Glomerular endothelial cell (primary cell): ENCODE results near the gene PRICKLE1. TPM values are rescaled to one million over a fixed set of nuclear protein-coding genes. Genes with fewer than 3 reads are reported as not detected.

Experiments
- DNase-seq: peaks from one replicate; pipeline ENCODE4 v3.0.0-alpha.2; 2011; ENCODE audit warnings: low read depth, low spot score; ENCODE audit errors: extremely low read depth
- total RNA-seq: library from RNA; depleted of rRNA; stranded (reverse); fragments of >200 nt; gene quantifications from 2 replicates; pipeline ENCODE4 v1.2.3, GENCODE V29; 2015

The PRICKLE1 gene
- total RNA-seq, 1 donor from 2014 or later: 7.1 TPM

DNA sequence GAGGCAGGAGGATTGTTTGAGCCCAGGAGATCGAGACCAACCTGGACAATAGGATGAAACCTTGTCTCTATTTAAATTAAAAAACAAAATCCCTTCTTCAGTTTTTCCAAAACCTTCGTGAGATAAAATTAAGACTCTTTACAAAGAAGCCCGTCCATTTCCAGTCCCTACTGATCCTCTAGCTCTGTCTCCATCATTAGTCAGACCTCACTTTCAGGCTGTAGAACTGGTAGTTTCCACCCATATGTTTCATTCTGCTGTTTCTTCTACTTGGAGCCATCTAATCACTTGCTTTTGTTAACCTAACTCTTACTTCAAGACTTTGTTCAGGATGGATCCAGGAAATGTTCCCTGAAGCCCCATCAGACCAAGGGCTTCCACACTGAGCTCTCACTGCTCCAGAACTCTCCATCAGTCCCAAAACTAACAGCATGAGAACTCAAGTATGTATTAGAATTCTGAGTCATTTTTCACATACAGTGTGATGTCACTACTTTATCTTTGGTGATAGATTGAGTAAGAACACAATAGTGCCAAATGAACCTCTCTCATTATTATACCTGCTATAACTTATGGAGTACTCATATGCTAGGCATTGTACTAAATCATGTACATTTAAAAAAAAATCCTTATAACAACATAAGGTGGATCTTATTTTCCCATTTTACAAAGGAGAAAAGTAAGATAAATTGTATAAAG lies 90.8 kb downstream of the PRICKLE1 start:
- no peak for DNase-seq

DNA sequence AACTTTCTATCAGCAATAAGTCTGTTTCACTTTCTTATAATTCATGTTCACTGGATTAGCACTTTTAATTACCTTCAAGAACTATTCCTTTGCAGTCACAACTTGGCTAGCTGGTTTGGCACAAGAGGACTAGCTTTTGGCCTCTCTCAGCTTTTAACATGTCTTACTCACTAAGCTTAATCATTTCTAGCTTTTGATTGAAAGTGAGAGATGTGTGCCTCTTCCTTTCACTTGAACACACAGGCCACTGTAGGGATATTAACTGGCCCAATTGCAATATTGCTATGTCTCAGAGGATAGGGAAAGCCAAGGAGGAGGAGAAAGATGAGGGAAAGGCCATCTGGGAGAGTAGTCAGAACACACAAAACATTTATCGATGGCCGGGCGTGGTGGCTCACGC lies 92.7 kb downstream of the PRICKLE1 start:
- DNase-seq: no peak

DNA sequence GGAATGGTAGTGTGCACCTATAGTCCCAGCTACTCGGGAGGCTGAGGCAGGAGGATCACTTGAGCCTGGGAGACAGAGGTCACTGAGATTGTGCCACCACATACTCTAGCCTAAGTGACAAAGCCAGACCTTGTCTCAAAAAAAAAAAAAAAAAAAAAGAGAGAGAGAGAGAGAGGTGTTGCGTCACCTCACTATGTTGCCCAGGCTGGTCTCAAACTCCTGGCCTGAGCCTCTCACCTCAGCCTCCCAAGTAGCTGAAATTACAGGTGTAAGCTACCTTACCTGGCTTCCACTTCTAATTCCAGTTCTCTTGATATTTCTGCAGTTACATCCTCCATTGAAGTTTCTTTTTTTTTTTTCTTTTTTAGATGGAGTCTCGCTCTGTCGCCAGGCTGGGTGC lies 94.3 kb downstream of the PRICKLE1 start:
- DNase-seq: no peak

DNA sequence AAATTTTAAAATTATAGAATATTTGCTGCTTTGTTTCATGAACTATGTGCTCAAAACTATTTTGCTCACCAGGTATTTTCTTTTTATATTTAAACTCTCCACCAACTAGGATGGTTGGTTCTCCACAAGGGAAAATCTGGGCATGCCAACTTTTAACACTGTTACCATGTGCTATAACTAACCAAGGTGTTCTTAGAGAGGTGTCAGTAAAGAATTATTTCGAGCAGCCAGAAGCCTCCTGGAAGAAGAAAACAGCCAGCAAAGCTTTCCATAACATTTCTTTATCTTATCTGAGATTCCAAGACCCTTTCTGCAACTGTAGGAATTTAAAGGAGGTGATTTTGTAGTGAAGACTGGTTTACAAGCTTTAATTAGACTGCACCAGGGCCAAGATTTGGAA lies 97.3 kb downstream of the PRICKLE1 start:
- DNase-seq: no peak

DNA sequence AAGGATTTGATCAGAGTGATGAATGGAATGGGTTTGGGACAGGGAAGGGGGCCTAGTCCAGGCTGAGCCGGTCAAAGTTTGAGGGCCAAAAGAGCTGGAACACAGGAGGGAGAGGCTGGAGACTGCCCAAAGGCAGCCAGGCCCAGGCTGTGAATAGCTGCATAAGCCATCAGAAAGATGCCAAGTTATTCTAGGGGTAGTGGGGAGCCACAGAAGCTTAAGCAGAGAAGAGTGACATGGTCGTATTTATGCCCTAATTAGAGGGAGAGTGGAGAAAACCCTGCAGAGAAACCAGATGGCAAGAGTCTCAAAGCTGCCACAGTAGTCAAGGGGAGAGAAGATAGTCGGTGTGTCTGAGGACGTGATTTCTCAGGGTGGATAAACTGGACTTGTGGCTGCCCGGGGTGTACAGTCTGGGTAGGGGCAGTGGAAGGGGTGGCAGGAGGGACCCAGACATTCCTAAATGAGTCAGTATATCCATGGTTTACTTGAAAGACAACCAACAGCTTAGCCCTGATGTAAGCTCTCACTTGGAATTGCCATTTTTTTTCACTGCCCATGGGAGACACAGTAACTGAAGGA lies 99.2 kb downstream of the PRICKLE1 start:
- DNase-seq: no peak

DNA sequence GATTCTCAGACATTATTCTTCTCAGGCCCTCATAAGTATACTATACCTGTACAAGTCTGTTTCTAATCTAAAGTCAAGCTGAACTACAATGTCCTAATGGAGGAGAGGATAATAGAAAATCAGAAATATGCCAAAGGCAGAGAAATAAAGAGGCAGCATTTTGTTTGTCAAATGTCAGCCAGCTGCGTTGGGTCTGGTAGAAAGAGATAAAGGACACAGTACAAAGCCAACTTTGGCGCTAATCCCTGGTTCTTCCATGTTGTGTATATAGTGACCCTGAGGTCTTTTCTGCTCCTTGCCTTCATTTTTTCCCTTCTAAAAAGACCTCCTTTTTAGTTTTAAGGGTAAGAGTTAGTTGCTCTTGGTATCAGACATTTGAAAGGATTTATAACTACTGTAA lies 103.1 kb downstream of the PRICKLE1 start:
- no peak for DNase-seq

DNA sequence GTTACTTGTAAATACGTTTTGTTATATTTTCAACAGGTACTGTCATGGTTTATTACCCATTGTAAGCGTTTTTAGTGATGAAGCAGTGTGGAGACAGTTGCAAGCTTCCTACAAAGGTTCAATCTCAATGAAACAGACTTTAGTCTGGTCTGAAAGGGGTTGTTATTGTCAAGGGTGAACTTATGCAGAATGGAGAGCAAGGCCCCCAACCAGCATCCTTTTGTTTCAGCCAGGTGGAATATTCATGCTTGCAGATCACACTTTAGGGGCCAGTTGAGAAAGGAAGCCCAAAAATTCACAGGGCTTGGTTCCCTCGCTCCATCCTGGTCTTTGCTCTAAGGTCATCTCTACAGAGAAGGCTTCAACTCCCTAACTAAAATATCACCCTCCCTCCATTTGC lies 103.7 kb downstream of the PRICKLE1 start:
- DNase-seq: no peak

DNA sequence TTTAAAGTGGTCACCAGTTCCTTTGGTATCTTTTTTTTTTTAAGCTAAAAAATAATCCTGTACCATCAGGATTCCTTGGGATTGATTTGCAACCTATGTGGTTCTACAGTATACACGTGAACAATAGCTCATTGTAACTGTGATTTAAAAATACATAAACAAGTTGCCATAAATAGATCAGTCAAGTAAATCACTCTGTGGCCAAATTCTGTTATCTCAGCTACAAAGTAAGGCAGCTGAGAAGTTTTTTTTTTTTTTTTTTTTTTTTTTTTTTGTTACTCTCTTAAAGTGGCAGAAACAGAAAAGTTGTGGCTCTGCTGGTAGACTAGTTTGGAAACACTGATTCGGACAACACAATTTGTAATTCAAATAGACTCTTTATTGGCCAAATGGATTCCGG lies 104.5 kb downstream of the PRICKLE1 start:
- no peak for DNase-seq

DNA sequence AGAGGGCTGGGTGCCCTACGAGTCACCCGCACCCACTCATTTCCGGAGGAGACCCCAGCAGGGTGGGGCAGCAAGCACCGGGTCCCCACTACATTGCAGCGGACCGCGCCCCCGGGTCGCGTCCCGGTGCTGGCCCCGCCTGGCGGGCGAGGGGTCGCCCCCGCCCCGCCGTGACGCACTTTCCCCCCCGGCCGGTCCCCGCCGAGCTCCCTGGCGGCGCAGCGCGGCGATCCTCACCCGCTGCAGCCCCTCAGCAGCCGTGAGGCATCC lies 106.1 kb downstream of the PRICKLE1 start:
- no peak for DNase-seq

DNA sequence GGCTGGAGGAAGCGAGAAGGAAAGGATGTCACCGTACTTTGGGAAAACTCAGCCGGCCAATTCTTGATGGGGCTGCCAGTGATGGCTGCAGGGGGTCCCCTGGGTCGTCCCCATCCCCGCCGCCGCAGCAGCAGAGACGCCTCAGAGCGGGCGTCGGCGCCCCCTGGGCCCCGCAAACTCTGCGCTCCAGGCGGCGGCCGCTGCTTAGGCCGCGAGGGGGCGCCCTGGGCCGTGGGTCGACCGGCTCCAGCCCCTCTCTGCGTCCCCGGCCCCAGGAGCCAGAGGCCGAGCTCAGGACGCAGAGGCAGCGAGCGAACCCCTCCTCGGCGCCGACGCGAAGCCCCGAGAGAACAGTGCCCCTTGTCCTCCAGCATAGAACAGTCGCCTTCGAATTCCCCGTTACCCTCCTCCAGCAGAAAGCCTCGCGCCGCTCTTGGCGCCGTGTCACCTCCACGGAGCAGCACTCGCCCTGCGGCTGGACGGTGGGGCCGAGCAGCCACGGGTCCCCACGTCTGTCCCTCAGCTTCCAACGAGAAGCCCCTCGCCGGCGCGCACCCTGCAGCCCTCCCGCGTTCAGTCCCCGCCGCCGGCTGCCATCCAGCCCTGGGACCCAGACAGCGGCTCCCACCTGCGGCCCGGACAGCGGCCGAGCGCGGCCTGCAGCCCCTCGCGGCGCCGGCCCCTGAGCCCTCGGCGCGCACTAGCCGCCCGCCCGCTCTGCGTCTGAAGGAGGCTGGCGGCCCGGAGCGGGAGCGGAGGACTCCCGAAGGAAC lies 106.6 kb downstream of the PRICKLE1 start:
- no peak for DNase-seq

DNA sequence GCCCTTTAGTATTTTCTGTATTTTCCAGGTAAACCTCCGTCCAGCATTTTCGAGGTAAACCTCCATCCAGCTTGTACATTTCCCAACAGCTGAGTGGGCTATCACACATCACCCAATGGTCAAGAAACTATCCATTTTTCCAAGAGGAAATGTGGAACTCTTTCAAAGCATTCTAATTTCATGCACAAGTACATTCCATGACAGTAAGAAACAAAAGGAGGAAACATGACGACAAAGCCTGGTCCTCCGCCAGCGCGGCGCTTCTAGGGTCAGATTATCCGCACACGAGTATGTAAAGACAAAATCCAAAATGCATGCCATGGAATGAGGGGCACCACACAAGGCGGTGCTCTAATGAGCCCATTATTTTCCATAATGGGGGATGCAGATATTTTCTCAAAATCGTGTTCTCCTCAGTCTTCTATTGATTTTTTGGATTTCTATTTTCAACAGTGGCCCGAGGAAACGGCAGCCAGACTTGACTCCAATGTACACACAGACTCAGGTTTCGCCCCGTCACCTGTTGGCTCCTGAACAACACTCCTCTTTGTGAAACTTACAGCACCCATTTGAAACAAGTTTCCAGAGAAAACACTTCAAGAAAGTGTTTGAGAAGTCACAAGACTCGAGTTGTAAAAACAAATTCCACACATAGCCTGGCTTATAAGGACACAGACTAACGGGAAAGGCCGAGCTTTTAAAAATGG lies 107.4 kb downstream of the PRICKLE1 start:
- peak; percentile 74 for DNase-seq

DNA sequence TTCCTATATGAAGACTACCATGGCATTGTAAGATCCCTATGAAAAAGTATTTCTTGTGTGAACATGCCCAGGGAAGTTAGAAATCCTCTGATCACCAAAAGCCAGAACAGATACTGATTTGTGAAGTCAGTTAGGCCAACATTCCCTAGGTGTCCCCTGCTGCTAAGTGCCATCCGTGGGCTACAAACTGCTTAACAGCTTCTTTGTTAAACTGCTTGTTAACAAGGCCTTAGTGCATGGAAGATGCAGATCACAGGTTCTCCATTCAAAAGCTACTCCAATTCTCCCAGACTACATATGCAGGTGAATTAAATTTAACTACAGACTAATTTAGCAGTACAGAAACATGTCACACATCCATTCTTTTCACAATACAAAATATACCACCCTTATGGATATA lies 108.2 kb downstream of the PRICKLE1 start:
- no peak for DNase-seq

DNA sequence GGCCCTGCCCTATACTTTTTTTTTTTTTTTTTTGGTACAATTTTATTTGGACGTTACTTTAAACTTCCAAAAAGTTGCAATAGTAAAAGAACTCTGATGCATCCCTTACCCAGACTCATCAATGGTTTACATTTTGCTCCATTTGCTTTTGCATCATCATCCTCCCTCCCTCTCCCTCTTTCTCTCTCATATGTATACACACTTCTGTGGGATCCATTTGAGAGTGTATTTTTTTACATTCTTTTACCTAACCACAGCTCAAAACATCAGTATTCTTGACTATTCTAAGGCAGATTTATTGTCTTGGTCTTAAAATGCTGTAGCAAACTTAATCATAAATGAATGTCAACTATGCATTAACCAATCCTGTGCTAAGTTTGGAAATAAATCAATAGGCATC lies 111.6 kb downstream of the PRICKLE1 start:
- no peak for DNase-seq

DNA sequence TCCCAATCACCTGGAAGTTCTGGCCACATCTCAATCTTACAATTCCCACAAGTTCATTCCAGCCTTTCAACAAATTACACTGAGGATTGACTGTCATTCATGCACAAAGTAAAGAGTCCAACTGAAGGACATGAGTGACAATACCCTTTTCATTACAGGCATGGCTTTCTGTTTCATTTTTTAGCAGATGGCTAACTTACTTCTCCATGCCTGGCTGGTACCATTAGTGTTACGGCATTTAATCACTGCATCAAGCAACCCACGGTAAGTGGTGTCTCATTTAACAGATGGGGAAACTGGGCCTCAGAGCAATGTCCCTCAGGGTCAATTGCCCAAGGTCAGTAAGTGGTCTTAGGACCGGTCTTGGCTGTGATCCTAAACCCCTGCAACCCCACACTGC lies 114.4 kb downstream of the PRICKLE1 start:
- no peak for DNase-seq

DNA sequence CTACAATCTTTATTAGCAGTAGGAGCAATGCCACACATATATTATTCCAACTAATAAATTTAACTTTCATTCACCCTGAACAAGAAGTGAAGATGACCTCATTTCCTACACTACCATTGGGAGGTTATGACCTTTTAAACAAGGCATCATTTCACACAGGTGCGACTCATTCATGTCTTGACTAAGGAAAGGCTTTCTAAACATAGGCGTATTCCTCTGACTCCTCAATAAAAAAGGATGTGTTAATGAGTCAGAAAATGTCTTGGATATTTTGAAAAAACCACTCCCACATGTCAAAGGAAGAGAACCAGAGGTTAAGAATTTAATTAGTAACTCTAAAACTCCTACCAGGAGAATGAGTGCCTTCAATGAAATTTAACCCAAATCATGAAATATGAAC lies 115.2 kb downstream of the PRICKLE1 start:
- DNase-seq: no peak

DNA sequence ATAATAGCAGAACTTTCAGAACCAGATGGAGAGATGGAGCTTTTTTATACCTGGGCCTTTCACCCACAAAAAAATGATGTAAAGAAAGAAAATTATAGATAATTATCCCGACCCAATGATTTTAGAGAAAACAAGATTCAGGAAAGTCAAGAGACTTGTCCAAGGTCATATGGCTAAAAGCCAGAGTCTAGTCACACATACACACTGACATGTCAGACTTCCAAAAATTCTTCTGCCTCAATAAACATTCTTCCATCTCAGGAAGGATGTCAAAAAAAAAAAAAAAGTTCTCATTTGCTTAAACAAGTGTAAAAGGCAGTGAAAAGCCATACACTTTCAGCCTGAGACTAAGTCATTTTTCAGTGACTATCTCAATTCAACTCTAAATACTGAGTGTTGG lies 116.0 kb downstream of the PRICKLE1 start:
- no peak for DNase-seq

DNA sequence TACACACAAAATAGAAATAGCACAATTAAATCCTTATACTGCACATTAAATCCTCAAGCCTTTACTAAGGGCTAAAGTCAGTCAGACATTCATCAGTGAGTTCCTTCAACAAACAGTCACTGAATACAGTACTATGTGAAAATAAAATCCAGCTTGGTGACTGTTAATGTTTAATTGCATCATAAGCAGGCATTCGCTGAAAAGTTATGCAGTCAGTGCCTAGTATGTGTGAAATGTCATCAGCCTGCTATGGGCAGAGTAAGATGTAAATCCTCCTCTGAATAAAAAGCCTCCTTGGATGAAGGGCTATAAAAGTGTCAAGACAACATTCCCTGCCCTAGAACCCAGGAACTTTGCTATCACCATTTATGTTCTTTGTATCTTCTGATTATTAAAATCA lies 116.4 kb downstream of the PRICKLE1 start:
- DNase-seq: no peak

DNA sequence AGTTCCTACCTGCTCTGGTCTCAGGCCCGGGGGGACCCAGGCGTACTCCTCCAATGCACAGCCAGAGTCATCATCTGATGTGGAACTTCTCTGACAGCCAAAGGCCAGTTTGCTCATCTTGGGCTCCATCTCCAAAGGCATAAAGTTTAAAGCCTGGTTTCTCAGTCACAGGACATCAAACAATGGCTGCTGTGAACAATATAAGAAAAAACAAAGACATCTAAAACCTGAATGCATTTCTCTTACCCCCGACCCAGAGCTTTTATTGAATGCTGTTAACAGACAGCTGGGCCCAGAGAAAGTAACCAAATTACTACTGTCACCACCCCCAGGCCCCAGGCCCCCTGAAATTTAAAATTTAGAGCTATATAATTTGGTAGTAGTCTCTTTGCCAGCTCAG lies 117.2 kb downstream of the PRICKLE1 start:
- no peak for DNase-seq

DNA sequence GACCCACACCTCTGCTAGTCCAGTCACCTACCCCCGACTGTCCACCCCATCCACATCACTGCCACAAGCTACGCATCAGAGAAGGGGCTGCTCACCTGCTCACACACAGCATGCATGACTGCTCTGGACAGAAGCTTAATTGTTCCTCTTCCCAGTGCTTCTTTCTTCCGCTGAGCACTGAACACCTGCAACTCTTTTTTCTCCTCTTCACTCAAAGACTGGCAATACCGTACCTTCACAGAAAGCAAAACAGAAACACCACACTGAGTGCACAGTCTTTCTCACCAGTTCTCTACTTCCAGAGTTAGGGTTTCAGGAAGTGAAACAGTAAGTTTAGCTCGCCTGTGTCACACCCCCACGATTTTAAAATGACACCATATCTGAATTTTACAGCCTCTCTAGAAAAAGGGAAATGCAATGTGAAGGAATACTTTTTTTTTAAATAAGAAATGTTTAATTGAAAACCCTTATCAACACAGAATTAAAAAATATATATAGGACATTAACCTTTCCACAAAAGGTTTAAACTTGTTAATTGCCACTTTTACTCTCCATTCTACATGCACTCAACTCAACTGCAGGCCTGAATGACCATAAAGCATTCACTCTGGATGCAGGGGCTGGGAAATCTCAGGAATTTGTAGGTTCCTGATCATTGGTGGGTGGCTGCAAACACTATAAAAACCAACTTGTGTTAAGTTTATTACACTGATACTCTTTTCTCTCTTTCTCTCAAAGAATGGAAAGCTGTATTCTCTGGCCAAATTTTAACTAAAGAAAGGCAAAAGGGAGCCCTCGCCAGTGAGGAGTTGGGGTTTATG lies 120.0 kb downstream of the PRICKLE1 start:
- DNase-seq: no peak

DNA sequence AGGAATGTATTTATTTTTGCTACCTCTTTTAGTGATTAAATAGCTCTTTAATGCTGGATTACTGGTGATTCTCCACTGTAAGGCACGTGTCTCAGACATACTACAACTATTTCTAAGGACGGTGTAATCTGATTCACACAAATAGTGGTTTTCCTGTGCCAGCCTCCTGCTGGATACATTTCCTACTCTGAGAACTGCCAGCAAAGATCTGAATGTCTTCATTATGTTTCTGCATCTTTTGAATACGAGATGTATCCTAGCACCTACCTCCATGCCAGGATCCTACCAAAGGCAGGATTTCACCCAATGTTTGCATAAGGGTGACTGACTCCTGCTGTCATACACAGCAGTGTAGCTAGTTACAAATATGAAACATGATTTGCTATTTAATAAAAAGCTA lies 120.6 kb downstream of the PRICKLE1 start:
- no peak for DNase-seq

DNA sequence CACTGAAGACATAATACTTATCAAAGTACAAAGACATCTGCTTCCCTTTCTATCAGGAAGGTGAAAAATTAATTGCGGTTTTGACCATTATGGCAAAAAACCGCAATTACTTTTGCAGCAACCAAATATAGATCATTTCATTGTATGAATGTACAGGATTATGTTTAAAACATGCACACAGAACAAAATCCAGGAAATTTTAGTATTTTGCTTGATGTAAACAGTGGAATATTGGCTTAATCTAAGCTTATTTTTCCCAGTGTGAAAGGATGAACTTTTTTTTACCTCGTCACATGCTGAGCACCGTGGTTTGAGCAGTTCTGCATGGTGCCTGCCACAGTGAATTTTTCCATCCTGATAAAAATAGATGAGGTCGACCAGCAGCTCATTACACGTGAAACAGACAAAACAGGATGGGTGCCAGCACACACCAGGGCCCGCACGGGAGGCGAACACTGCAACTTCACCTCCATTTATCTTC lies 121.2 kb downstream of the PRICKLE1 start:
- DNase-seq: no peak
